ENCODE measurements around the gene KDSR. TPM values are rescaled to one million over a fixed set of nuclear protein-coding genes. Genes with fewer than 3 reads are reported as not detected.

Gene KDSR
- polyA plus RNA-seq, 3 donors: 10.2 to 31.5 (median 19.1) TPM

GRCh38 chr18:63297687-63298399 is 69.2 kb downstream of the KDSR start:
- 63 to 72% (median 70%) methylated on average over 16 of the region's 16 CpGs for WGBS, 3 donors
- H3K27ac ChIP-seq (ENCODE audit: low read depth, low read length): no peak overlapping the region

- 79 to 87% (median 84%) methylated on average over 4 of the region's 4 CpGs for WGBS, 3 donors
- H3K27ac ChIP-seq (ENCODE audit: low read depth, low read length): no peak overlapping the region
These were observed 73.1 kb downstream of the KDSR start for GRCh38 chr18:63293935-63294334.

GRCh38 chr18:63292831-63293683 is 73.9 kb downstream of the KDSR start:
- no peak overlapping the region for H3K27ac ChIP-seq (ENCODE audit: low read depth, low read length)
- WGBS, 3 donors: 44 to 63% (median 57%) methylated on average over 11 of the region's 11 CpGs

- no peak overlapping the region for H3K27ac ChIP-seq (ENCODE audit: low read depth, low read length)
- 86 to 91% (median 88%) methylated on average over 5 of the region's 5 CpGs for WGBS, 3 donors
These were observed 75.7 kb downstream of the KDSR start for GRCh38 chr18:63291278-63291677.

GRCh38 chr18:63290821-63291200 is 76.2 kb downstream of the KDSR start:
- H3K27ac ChIP-seq (ENCODE audit: low read depth, low read length): no peak overlapping the region
- 75 to 83% (median 77%) methylated on average over 7 of the region's 7 CpGs for WGBS, 3 donors

- no peak overlapping the region for H3K27ac ChIP-seq (ENCODE audit: low read depth, low read length)
- 76 to 82% (median 80%) methylated on average over 6 of the region's 6 CpGs for WGBS, 3 donors
These were observed 76.7 kb downstream of the KDSR start for GRCh38 chr18:63290166-63290820.

GRCh38 chr18:63288311-63288710 is 78.7 kb downstream of the KDSR start:
- 63 to 74% (median 69%) methylated on average over 2 of the region's 2 CpGs for WGBS, 3 donors
- H3K27ac ChIP-seq (ENCODE audit: low read depth, low read length): no peak overlapping the region

GRCh38 chr18:63287691-63288220 is 79.2 kb downstream of the KDSR start:
- H3K27ac ChIP-seq (ENCODE audit: low read depth, low read length): no peak overlapping the region
- WGBS, 3 donors: 50 to 79% (median 50%) methylated on average over 1 of the region's 1 CpG

- no peak overlapping the region for H3K27ac ChIP-seq (ENCODE audit: low read depth, low read length)
- WGBS, 3 donors: 72 to 77% (median 76%) methylated on average over 4 of the region's 4 CpGs
These were observed 80.1 kb downstream of the KDSR start for GRCh38 chr18:63286926-63287325.

GRCh38 chr18:63284827-63285733 is 81.9 kb downstream of the KDSR start:
- 74 to 90% (median 81%) methylated on average over 14 of the region's 14 CpGs for WGBS, 3 donors
- no peak overlapping the region for H3K27ac ChIP-seq (ENCODE audit: low read depth, low read length)

- H3K27ac ChIP-seq (ENCODE audit: low read depth, low read length): no peak overlapping the region
- 91 to 94% (median 92%) methylated on average over 5 of the region's 5 CpGs for WGBS, 3 donors
These were observed 82.7 kb downstream of the KDSR start for GRCh38 chr18:63284173-63284799.

GRCh38 chr18:63283305-63284094 is 83.5 kb downstream of the KDSR start:
- WGBS, 3 donors: 83 to 87% (median 83%) methylated on average over 16 of the region's 16 CpGs
- H3K27ac ChIP-seq (ENCODE audit: low read depth, low read length): no peak overlapping the region

GRCh38 chr18:63282793-63283192 is 84.2 kb downstream of the KDSR start:
- no peak overlapping the region for H3K27ac ChIP-seq (ENCODE audit: low read depth, low read length)

Data from adipose tissue (tissue), 3 donors.